ENCODE data around the gene DLST.

Gene DLST

DNA sequence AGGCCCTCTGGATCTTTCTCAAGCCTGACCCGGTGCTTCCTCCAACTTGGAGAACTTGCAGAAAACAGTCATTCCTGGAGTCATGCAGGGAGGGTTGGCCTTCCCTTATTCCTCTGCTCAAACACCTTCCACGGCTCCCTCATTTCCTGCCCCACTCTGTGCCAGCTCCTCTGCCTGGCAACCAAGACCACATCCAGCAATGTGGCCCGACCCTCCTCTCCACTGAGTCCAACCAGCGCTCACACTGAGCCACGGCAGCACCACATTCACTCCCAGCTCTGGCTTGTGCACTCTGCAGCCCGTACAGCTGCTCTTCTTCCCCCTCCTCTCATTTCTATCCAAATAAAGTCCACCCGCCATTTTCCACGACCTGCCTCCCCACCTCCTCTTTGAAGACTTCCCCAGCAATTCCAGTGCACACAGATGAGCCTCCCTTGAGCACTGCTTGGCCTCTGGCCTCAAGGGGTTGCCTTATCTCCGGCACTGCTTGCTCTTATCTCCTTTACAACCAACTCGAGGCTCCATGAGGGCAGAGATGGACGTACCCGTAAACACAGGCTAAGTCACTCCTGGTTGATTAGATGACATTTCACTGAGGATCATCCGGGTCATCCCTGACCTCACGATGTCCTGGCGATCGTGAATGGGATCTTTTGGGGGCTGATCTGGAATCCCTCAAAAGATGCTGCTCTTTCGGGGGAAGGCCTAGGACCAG is 68.3 kb downstream of the DLST start:
- no peak for FAIRE-seq
- no peak for DNase-seq (ENCODE audit: extremely low spot score, insufficient read length, low read depth)

DNA sequence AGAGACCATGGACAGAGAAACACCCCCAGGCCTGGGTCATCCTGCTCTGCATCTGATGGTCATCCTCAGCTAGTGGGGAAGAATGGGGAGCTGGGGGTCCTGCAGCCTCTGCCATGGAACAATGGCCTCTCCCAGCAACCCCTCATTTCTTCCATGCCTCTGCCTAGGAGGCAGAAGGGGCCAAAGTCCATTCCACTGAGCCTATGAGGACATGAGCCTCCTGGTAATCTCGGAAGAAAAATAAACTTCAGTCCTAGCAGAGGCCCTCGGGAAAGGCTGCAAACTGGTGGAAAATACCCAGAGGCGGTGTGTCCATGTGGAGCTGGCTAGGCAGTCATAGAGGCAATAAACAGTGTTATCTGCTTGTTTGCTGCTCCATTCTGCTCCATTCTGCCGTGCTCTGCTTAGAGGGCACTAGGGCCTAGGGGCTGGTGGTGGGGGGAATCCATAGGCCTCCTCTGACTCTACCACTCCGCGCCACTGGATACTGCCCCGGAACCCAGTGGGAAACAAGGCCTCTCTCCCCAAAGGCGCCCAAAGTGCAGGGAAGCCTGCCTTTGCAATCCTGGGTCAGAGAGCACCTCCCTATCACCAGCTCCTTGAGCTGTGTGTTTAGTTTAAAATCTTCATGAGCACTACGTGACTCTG is 69.2 kb downstream of the DLST start:
- FAIRE-seq, result no peak

DNA sequence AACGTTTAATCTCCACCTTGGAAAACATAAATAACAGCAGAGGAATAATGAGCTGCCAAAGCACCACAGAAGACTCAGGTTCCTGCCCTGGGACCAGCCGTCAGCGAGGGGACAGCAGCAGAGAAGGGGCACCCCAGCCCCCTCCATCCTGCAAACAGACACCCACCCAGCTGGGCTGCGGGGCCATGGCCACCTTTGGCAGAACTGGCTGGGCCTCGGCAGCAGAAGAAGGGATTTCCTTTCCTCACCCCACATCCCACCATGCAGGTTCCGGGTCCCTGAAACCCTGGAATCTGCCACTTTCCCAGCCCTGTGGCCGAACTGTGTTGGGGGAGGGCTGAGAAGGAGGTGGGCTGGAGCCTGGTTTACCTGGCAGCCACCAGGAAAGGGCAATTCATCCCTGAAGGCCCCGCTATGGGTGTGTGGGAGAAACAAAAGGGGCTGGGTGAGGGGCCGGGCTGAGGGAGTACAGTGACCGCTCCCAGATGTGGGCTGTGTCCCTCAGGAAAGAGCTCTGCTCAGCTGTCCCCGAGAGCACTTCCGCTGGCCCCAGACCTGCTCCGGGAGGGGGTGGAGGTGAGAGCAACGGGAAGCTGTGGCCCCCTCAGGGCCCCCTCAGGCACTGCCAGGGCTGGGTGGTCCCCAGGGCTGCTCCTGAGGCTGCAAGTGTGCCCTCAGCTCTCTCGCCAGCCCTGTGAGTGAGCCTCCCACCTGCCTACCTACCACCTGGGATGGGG is 69.9 kb downstream of the DLST start:
- FAIRE-seq (no peak), DNase-seq (ENCODE audit: extremely low spot score, insufficient read length, low read depth) (no peak)

More for the DNA sequence above, 69.2 kb downstream of the DLST start:
- no peak for DNase-seq (ENCODE audit: extremely low spot score, insufficient read length, low read depth)

- FAIRE-seq (no peak), DNase-seq (ENCODE audit: extremely low spot score, insufficient read length, low read depth) (no peak)
Measured at GRCh38 chr14:74952180-74952665, 70.5 kb downstream of the DLST start.

- DNase-seq (ENCODE audit: extremely low spot score, insufficient read length, low read depth), result no peak
- FAIRE-seq, result no peak
Measured at GRCh38 chr14:74952697-74953484, 71.2 kb downstream of the DLST start.

Measured in GM18507 (cell line).